ENCODE results near the gene COL25A1.

The COL25A1 gene

GRCh38 chr4:108793415-108793814 is 509.0 kb downstream of the COL25A1 start:
- DNase-seq = no peak

DNA sequence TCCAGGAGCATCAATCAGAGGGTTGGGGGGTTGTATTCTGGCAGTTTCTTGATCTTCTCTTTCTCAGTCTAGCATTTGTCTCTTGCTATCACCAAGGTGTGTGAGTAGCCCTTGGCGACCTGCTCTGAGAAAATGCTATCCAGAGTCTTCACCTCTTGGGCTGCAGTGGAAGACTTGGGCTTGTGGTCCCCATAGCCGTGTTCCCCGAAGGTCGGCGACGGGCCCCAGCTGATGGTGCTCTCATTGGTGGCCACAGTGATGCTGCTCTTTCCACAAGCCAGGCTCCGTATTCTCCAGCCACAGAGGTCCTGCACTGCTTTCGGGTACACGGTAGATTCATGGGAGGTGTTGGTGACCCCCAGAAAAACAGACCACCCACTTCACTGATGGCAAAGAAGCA is 513.7 kb downstream of the COL25A1 start:
- no peak for DNase-seq

- no peak for DNase-seq
These were observed 514.7 kb downstream of the COL25A1 start for GRCh38 chr4:108787724-108788123.

DNA sequence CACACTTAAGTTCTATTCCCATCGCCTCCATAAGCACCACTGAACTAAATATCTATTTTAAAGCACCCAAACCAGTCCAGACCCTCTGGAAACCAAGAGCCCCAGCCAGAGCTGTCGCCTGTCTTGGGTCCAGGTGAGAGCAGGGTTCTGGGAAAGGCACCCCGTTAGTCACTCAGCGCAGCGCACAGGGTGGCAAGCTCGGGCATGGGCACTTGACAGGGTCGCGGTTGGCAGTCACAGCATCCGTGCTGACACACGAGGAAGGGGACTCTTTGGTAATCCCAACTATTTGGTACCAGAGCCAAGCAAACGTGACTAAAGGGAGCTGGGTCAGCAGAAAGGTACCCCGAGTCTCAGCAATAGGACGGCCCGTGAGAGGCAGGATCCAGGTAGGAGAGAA is 515.4 kb downstream of the COL25A1 start:
- DNase-seq = no peak

GRCh38 chr4:108786351-108786750 is 516.1 kb downstream of the COL25A1 start:
- no peak for DNase-seq

DNA sequence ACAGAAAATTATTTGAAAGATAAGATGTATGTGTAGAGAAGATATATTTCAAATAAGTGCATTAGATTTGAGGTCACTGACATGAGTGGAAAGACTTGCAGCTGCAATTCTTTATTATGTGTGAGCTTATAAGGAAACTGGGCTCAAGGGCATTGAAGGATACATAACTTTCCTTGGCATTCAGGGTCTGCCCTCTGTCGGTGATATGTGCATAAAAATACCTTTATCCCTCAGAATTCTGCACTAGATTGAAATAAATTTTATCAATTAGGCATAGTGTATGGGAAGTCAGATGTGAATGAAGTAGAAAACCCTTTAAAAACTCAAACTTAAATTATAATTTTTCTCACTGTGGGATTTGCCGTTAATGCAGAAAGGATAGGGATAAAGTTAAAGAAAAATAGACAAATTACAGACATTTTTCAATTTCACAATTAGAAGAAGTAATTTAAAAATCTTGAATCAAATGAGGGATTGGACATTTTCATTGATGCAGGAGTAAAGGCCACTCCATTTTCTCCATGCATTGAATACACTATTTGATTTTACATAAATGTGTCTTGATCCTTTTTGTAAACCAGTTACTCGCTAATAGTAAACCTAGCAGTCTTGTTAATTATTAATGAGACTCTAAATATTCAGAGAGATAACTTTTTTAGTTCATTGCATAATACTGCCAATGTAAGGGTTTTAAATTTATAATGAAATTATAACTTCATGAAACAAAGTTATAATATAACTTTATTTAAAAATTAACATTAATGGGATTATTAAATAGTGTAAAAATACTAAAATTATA is 518.6 kb downstream of the COL25A1 start:
- no peak for DNase-seq

- DNase-seq = no peak
These were observed 522.5 kb downstream of the COL25A1 start for GRCh38 chr4:108779958-108780357.

GRCh38 chr4:108777388-108777787 is 525.1 kb downstream of the COL25A1 start:
- no peak for DNase-seq

DNA sequence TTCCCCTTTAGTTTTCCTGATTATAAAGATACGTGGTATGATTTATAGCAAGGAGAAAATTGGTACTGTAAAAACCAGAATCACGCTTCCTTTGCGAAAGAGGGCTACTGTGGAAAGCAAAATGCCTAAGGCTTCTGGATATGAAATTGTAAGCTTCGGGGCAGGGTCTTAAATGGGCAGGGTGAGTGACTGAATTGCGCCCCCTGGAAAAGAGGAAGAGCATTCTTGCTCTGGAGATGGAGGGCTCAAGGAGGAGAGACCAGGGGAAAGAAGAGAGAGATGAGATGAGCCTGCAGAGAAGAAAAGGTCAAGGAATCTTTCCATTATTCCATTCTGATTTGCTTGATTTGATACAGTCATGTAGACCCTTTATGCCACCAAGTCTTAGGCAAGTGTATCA is 526.5 kb downstream of the COL25A1 start:
- DNase-seq = no peak

GRCh38 chr4:108774809-108775530 is 527.5 kb downstream of the COL25A1 start:
- no peak for DNase-seq

DNA sequence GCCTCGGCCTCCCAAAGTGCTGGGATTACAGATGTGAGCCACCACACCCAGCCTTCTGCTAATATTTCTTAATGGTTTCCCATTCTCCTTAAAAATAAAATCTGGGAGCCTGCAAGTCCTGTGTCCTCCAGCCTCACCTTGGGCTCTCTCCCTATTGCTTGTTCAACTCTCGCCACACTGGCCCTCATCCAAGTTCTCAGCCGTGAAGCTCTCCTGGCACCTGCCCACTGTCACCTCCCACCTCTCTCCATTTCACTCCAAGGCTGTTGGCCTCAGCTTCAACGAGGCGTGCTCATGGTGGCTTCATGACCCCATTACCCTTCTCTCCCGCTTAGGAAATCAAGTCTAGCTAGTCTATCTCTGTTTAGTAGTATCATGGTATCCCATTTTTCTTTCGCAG is 530.1 kb downstream of the COL25A1 start:
- no peak for DNase-seq

DNA sequence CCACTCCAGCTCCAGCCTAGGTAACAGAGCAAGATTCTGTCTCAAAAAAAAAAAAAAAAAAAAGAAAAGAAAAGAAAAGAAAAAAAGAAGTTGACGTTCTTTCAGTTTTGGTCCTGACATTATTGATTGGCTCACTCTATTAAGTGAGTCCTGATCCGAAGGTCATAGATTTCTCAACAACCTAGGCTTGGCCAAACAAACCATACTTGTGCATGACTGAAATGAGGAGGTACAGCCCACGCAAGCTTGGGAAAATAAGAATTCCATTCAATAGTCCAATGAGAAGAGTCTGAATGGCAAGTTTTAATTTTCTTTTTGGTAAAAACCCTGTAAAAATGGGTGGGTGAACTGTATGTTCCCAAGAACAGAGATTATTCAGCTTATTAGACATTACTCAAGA is 536.4 kb downstream of the COL25A1 start:
- no peak for DNase-seq

GRCh38 chr4:108763986-108764385 is 538.5 kb downstream of the COL25A1 start:
- DNase-seq = no peak

DNA sequence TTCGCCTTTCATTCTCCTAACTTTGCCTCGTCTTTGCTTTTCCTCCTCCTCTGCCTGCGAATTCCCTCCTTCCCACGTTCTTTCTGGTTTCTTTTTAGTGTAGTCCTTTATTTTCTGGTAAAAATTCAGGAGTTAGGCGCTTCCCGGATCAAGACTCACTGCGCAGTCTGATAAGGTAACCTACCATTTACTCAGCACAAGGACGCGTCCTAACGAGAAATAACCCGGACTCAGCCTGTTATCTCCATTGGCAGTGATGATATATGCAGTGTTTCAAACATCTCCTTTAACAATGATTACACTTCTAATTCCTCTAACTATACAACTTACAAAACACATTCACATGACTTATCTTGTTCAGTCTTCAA is 539.2 kb downstream of the COL25A1 start:
- no peak for DNase-seq

GRCh38 chr4:108762559-108763225 is 539.8 kb downstream of the COL25A1 start, which contains the start of gene ETNPPL:
Gene ETNPPL, minus strand, starts transcription at chr4:108763053. Its CDS starts 155 bp downstream, at chr4:108762898.
- DNase-seq = peak; percentile 3

All from CD4-positive, alpha-beta T cell treated with Interleukin-12 subunit alpha and Interleukin-12 subunit beta, for 1 hour (primary cell).